ENCODE measurements around the gene VSIR.

Gene VSIR

DNA sequence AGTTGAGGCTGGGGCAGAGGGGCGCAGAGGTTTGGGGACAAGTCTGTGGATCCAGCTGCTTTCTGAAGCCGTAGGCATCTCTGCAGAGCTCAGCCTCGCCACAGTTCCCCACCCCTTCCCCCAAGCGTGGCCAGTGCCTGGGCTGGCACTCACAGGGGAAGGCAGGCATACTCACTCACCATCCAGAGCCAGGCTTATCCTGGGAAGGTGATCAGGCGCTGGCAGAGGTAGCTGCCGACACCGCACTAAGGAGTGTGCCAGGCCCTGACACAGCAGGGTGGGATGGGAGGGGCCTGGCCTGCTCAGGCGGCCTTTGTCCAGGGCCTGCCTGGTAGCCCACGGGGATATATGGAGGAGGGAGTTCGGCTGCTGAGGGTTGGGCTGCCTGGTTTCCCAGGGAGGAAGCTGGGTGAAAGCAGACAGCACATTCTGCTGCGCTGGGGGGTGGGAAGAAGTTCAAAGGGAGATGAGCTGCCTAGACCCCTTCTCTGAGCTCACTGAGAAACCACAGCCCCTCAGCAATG lies 15.9 kb downstream of the VSIR start:
- no peak for DNase-seq (ENCODE audit: low spot score)
- TF ChIP-seq, protein P1, sequence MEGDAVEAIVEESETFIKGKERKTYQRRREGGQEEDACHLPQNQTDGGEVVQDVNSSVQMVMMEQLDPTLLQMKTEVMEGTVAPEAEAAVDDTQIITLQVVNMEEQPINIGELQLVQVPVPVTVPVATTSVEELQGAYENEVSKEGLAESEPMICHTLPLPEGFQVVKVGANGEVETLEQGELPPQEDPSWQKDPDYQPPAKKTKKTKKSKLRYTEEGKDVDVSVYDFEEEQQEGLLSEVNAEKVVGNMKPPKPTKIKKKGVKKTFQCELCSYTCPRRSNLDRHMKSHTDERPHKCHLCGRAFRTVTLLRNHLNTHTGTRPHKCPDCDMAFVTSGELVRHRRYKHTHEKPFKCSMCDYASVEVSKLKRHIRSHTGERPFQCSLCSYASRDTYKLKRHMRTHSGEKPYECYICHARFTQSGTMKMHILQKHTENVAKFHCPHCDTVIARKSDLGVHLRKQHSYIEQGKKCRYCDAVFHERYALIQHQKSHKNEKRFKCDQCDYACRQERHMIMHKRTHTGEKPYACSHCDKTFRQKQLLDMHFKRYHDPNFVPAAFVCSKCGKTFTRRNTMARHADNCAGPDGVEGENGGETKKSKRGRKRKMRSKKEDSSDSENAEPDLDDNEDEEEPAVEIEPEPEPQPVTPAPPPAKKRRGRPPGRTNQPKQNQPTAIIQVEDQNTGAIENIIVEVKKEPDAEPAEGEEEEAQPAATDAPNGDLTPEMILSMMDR (IDR thresholded peaks at IDR 0.05; ENCODE audit: extremely low read depth, missing control alignments), result no peak

- TF ChIP-seq, protein P1 (IDR thresholded peaks at IDR 0.05; ENCODE audit: extremely low read depth, missing control alignments), result no peak
- DNase-seq (ENCODE audit: low spot score), result no peak
Measured at GRCh38 chr10:71756311-71757191, 16.8 kb downstream of the VSIR start.

DNA sequence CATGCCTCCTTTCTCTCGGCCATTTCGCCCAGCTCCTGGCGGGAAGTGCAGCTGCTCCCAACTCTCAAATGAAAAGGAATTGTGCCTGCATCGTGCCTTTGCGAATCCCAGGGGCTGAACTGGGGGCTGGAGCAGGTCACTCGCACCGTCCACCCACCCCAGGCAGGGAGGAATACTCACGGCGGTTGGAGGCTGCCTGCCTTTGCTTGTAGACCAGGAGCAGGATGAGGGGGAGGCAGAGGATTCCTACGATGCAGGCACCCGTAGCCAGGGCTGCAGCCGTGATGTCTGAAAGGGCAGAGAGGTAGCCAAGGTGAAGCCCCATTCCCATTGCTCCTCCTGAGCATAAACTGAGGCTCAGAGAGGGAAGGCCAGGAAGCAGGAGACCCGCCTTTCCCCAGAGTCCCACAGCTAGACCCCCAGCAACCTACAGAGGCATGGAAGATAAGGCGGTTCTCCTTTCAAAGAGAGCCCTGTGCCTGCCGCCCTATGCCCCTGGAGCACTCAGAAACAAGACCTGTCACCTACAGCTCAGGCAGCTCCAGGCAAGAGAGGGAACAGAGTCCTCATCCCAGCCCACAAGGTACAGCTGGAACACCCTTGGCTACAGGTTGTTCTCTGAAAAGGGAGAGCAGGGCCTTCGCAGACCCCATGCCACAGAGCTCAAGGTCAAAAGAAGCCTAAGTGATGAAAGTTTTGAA lies 18.0 kb downstream of the VSIR start:
- TF ChIP-seq, protein P1 (IDR thresholded peaks at IDR 0.05; ENCODE audit: extremely low read depth, missing control alignments), result no peak
- DNase-seq (ENCODE audit: low spot score), result no peak

- DNase-seq (ENCODE audit: low spot score), result no peak
- TF ChIP-seq, protein P1 (IDR thresholded peaks at IDR 0.05; ENCODE audit: extremely low read depth, missing control alignments), result no peak
Measured at GRCh38 chr10:71754562-71754961, 18.8 kb downstream of the VSIR start.

DNA sequence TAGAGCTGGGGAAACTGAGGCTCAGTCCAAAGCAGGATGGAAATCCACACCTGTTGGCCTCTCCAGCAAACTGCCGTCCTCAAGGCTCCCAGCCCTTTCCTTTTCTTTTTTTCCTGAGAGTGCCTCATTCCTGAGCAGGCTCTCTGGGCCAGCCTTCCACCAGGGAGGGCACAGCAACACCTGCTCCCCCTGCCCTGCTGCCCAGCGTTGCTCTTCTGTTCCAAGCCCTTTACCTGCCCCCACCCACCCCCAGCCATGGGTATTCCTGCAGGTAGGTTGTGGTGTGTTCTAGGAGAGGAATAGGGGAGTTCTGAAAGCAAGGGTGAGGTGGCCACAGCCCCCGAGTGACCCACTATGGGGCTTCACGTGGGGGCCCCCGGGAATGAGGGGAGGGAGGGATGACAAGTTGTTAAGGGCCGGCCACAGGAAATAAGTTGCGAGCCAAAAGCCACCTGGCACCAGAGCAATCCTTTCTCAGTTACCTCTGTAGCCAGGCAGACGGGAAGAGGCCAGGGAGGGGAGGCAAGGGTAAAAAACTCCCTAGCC lies 19.3 kb downstream of the VSIR start:
- TF ChIP-seq, protein P1 (IDR thresholded peaks at IDR 0.05; ENCODE audit: extremely low read depth, missing control alignments), result no peak
- DNase-seq (ENCODE audit: low spot score), result no peak

- TF ChIP-seq, protein P1 (IDR thresholded peaks at IDR 0.05; ENCODE audit: extremely low read depth, missing control alignments), result no peak
- DNase-seq (ENCODE audit: low spot score), result no peak
Measured at GRCh38 chr10:71753091-71753959, 20.0 kb downstream of the VSIR start.
